ENCODE results near the gene CDK11A.
"Not testable (repeated sequence)": the region's sequence is repeated elsewhere in the genome, so short reads cannot be mapped to it uniquely, and the experiment has no call there.

CDK11A gene

GRCh38 chr1:1726088-1726487 lies 1.9 kb upstream of the CDK11A start:
- DNase-seq (ENCODE audit: low read depth in 2 of 2), result not testable (repeated sequence)

- no peak for DNase-seq (ENCODE audit: low read depth in 2 of 2)
Observed at GRCh38 chr1:1721201-1721600, 3.0 kb downstream of the CDK11A start.

GRCh38 chr1:1715109-1715883 lies 8.9 kb downstream of the CDK11A start:
- DNase-seq (ENCODE audit: low read depth in 2 of 2), result not testable (repeated sequence)

- DNase-seq (ENCODE audit: low read depth in 2 of 2), result not testable (repeated sequence)
Observed at GRCh38 chr1:1707897-1708296, 16.3 kb downstream of the CDK11A start.

GRCh38 chr1:1707241-1707640 lies 16.9 kb downstream of the CDK11A start:
- DNase-seq (ENCODE audit: low read depth in 2 of 2), result not testable (repeated sequence)

GRCh38 chr1:1705623-1706022 lies 18.5 kb downstream of the CDK11A start:
- not testable (repeated sequence) for DNase-seq (ENCODE audit: low read depth in 2 of 2)

GRCh38 chr1:1704284-1704957 lies 19.7 kb downstream of the CDK11A start:
- not testable (repeated sequence) for DNase-seq (ENCODE audit: low read depth in 2 of 2)

- DNase-seq (ENCODE audit: low read depth in 2 of 2), result no peak
Observed at GRCh38 chr1:1703796-1704195, 20.4 kb downstream of the CDK11A start.

GRCh38 chr1:1702506-1702905 lies 21.7 kb downstream of the CDK11A start:
- DNase-seq (ENCODE audit: low read depth in 2 of 2), result not testable (repeated sequence)

GRCh38 chr1:1700557-1700956 lies 23.6 kb downstream of the CDK11A start:
- not testable (repeated sequence) for DNase-seq (ENCODE audit: low read depth in 2 of 2)

- DNase-seq (ENCODE audit: low read depth in 2 of 2), result not testable (repeated sequence)
Observed at GRCh38 chr1:1700067-1700466, 24.1 kb downstream of the CDK11A start.

- DNase-seq (ENCODE audit: low read depth in 2 of 2), result not testable (repeated sequence)
Observed at GRCh38 chr1:1699061-1699460, 25.1 kb downstream of the CDK11A start.

GRCh38 chr1:1697358-1698183 lies 26.6 kb downstream of the CDK11A start:
- DNase-seq (ENCODE audit: low read depth in 2 of 2), result not testable (repeated sequence)

- DNase-seq (ENCODE audit: low read depth in 2 of 2), result not testable (repeated sequence)
Observed at GRCh38 chr1:1696431-1697357, 27.5 kb downstream of the CDK11A start.

- DNase-seq (ENCODE audit: low read depth in 2 of 2), result peak; percentile 88 to 93
Observed at GRCh38 chr1:1692714-1693647, 31.2 kb downstream of the CDK11A start, which contains the start of gene SLC35E2B. TSS of gene SLC35E2B (minus strand) at chr1:1692795. CDS start at chr1:1676699, 16,096 bp downstream.

- DNase-seq (ENCODE audit: low read depth in 2 of 2), result peak; percentile 55 to 66
Observed at GRCh38 chr1:1692324-1692713, 31.8 kb downstream of the CDK11A start.

- not testable (repeated sequence) for DNase-seq (ENCODE audit: low read depth in 2 of 2)
Observed at GRCh38 chr1:1691443-1691842, 32.7 kb downstream of the CDK11A start.

GRCh38 chr1:1689526-1689925 lies 34.6 kb downstream of the CDK11A start:
- not testable (repeated sequence) for DNase-seq (ENCODE audit: low read depth in 2 of 2)

- no peak for DNase-seq (ENCODE audit: low read depth in 2 of 2)
Observed at GRCh38 chr1:1687846-1688245, 36.3 kb downstream of the CDK11A start.
